ENCODE measurements around the gene HOXD13.

GRCh38 chr2:176088048-176088936 lies 4.2 kb upstream of the HOXD13 start:
- TF ChIP-seq CTCF (IDR thresholded peaks at IDR 0.05) (peak in 5 of 6 experiments; percentile 24 to 79 (median 46)), POLR2A (IDR thresholded peaks at IDR 0.05) (no peak)

All from thyroid gland (tissue), 4 donors.